ENCODE results near the gene FMN1.

The FMN1 gene

DNA sequence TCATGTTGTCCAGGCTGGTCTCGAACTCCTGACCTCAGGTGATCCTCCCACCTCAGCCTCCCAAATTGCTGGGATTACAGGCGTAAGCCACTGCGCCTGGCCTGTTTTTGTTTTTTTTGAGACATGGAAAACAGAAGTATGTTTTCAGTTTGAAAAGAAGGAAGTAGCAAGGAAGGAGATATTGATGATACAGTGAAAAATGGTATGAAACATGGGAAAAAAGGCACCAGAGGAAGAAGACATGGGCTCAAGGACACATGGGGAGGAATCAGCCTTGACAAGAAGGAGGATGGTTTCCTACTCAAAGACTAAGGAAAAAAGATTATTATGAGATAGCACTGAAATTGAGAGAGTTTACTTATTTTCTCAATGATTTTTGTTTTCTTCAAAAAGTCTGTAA, 30.7 kb downstream of the FMN1 start:
- TF ChIP-seq, protein P1, sequence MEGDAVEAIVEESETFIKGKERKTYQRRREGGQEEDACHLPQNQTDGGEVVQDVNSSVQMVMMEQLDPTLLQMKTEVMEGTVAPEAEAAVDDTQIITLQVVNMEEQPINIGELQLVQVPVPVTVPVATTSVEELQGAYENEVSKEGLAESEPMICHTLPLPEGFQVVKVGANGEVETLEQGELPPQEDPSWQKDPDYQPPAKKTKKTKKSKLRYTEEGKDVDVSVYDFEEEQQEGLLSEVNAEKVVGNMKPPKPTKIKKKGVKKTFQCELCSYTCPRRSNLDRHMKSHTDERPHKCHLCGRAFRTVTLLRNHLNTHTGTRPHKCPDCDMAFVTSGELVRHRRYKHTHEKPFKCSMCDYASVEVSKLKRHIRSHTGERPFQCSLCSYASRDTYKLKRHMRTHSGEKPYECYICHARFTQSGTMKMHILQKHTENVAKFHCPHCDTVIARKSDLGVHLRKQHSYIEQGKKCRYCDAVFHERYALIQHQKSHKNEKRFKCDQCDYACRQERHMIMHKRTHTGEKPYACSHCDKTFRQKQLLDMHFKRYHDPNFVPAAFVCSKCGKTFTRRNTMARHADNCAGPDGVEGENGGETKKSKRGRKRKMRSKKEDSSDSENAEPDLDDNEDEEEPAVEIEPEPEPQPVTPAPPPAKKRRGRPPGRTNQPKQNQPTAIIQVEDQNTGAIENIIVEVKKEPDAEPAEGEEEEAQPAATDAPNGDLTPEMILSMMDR (IDR thresholded peaks at IDR 0.05; ENCODE audit: low read depth, low read length), result no peak
- no peak overlapping the region for H3K4me3 ChIP-seq (ENCODE audit: low read depth, low read length)

DNA sequence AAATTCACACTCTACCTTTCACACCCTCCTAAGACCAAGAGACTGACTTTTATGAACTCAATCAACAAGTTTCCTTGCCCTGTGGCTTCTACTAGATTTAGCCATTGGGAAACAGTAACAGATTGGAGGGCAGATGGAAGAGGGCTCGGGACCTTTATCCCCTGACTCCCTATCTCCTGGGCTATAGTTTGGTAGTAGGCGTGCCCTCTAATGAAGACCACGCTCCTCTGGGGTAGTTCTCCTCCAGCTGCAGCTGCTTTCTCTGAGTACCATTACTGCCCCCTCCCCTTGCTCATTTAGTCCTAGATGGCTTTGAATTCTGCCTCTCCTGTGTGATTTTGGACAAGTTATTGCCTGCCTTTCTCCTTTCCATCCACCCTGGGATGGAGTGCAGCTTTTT, 33.3 kb downstream of the FMN1 start:
- H3K4me3 ChIP-seq (ENCODE audit: low read depth, low read length), result no peak overlapping the region
- TF ChIP-seq, protein P1 (IDR thresholded peaks at IDR 0.05; ENCODE audit: low read depth, low read length), result no peak

DNA sequence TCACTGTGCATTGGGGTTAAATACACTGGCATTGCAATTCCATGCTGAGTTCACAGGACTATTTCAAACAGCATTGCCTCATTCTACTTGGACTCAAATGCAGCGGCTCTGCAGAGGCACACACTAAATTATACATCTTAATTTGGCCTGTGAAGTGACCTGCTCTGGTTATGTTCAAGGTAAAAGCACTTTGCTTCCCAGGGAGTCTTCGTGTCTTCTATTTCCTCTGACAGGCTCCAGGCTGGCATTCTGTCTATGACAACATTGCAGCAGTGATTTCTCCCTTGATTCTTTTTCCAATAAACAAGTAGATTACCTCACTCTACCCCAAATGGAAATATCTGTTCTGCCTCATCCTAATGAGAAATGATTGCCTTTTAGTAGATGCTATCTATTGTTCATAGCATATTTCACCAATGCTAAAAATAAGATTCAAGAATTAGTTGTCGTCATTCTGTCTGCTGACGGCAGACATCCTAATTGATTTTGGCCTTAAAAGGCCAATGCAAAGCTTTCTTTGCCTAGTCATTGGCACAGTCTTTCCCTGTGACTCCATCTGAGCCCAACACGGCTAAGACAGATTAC, 33.8 kb downstream of the FMN1 start:
- TF ChIP-seq, protein P1 (IDR thresholded peaks at IDR 0.05; ENCODE audit: low read depth, low read length), result no peak

DNA sequence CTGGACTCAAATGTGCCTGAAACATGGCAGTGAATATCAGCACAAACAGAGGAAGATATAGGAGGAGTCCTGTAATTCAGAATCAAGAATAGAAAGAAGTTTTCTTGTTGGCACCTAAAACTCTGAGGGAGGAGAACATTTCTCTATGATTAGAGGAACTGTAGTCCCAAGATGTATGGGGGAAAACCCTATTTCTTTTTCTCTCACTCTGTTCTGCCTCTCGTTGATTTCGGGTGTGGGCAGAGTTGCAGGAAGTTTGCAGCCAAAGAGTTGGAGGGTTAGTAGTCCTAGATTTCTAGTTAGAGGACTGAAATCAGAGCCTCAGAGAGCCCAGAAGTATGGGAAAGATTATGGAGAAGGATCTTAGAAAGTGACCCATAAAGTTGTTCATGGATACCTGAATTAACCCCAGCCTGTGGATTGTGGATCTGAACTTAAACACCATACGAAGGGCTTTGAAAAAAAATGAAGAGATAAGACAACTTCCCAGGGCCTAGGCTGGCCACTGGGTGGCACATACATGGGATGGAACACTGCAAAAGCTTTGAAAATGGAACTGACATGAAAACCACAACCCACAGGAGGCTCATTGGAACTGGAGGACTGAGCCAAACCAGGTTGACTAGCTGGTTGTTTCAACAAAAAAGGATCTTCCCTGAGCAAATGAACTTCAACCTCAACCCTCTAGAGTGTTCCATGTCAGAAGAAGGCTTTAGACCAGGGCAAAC, 34.6 kb downstream of the FMN1 start:
- TF ChIP-seq, protein P1 (IDR thresholded peaks at IDR 0.05; ENCODE audit: low read depth, low read length), result no peak
- H3K4me3 ChIP-seq (ENCODE audit: low read depth, low read length), result no peak overlapping the region

More for the DNA sequence above, 33.8 kb downstream of the FMN1 start:
- H3K4me3 ChIP-seq (ENCODE audit: low read depth, low read length), result no peak overlapping the region

DNA sequence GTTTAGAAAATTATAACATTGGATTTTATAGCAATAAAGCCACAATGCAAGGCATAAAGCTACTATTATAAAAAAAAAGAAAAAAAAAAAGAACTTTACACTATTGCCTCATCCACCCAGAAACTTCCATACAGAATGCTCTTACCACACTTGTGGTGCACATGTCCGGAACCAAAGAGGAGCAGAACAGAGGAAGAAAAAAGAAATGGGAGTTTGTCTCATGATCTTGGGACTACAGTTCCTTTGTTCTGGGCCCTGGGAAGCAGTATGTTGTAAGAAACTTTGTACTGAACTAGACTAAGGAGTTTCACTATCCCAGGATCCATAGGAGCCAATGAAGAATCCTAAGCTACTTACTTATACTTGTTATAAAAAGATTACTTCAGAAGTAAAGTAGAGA, 36.1 kb downstream of the FMN1 start:
- H3K4me3 ChIP-seq (ENCODE audit: low read depth, low read length), result no peak overlapping the region
- TF ChIP-seq, protein P1 (IDR thresholded peaks at IDR 0.05; ENCODE audit: low read depth, low read length), result no peak

DNA sequence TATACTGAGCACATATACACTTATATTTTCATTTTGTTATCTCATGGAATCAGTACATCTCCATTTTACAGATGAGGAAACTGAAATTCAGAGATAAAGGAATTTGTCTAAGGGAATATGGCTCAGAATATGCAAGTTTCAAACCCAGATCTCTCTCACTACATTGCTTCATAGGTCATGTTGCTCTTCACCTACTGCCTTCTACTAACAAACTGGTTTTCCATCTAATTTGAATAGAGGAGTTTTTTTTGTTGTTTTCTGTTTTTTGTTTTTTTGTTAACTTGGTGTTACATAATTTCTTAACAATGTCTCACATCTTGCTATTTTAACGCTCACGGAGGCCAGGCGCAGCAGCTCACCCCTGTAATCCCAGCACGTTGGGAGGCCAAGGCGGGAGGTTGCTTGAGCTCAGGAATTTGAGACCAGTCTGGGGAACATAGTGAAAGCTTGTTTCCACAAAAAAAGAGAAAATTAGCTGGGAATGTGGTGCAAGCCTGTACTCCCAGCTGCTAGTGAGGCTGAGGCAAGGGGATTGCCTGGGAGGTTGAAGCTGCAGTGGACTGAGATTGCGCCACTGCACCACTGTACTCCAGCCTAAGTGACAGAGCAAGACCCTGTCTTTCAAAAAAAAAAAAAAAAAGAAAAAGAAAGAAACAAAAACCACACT, 37.0 kb downstream of the FMN1 start:
- TF ChIP-seq, protein P1 (IDR thresholded peaks at IDR 0.05; ENCODE audit: low read depth, low read length), result no peak
- H3K4me3 ChIP-seq (ENCODE audit: low read depth, low read length), result no peak overlapping the region

Data from WI38 (cell line).